CD14-positive monocyte (primary cell): ENCODE results near the gene RPN1. TPM values are rescaled to one million over a fixed set of nuclear protein-coding genes. Genes with fewer than 3 reads are reported as not detected.
A peak's percentile ranks its signal among the peaks of the same experiment; 100 is the strongest.
"Not testable (repeated sequence)": the region's sequence is repeated elsewhere in the genome, so short reads cannot be mapped to it uniquely, and the experiment has no call there.

Source experiments
- DNase-seq, 3 donors: peaks; one replicate each; pipeline ENCODE4 v3.0.0-alpha.2; 2011 to 2022
- H2AFZ ChIP-seq: 2 replicates; pipeline ENCODE4 v1.6.0; 2012; ENCODE audit warnings: mild to moderate bottlenecking, low read depth, low read length, inconsistent platforms; ENCODE audit not compliant: insufficient read depth, poor library complexity, severe bottlenecking
- H3K27ac ChIP-seq, 2 donors: 1 replicate in 1 of 2; 2 replicates in 1 of 2; pipeline ENCODE4 v1.5.1; 2012 to 2013; ENCODE audit warnings: low read length in 2 of 2, control low read depth in 1 of 2, inconsistent platforms in 1 of 2, low read depth in 1 of 2, mild to moderate bottlenecking in 1 of 2
- H3K27me3 ChIP-seq, 2 donors: one replicate each; pipeline versions ENCODE4 v1.6.0 to v1.6.1; 2011 to 2013; ENCODE audit warnings: low read length in 2 of 2; ENCODE audit not compliant: control insufficient read depth in 2 of 2, insufficient read depth in 2 of 2
- H3K36me3 ChIP-seq, 2 donors: replicated peaks in 1 of 2; 1 replicate in 1 of 2; 2 replicates in 1 of 2; pipeline versions ENCODE4 v1.5.1 to v1.6.1; 2012 to 2013; ENCODE audit warnings: low read length in 2 of 2, control low read depth in 1 of 2, inconsistent platforms in 1 of 2, mild to moderate bottlenecking in 1 of 2; ENCODE audit not compliant: insufficient read depth in 2 of 2, control insufficient read depth in 1 of 2
- H3K4me1 ChIP-seq, 2 donors: 1 replicate in 1 of 2; 2 replicates in 1 of 2; pipeline versions ENCODE4 v1.5.1 to v1.6.1; 2012 to 2013; ENCODE audit warnings: low read length in 2 of 2, control low read depth in 1 of 2, inconsistent platforms in 1 of 2, mild to moderate bottlenecking in 1 of 2, moderate library complexity in 1 of 2; ENCODE audit not compliant: insufficient read depth in 2 of 2, control insufficient read depth in 1 of 2
- H3K4me2 ChIP-seq: replicated peaks from 2 replicates; pipeline ENCODE3; 2012; ENCODE audit warnings: low read length, moderate library complexity, mild to moderate bottlenecking; ENCODE audit not compliant: poor library complexity, severe bottlenecking; ENCODE audit errors: extremely low read depth
- H3K4me3 ChIP-seq, 3 experiments: fragments of 200-600 bp in 1 of 3; sonication (generic) in 1 of 3; replicated peaks in 1 of 3; 1 replicate in 2 of 3; 2 replicates in 1 of 3; pipeline ENCODE4 v1.5.1; 2011 to 2013; ENCODE audit warnings: low read length in 3 of 3, mild to moderate bottlenecking in 3 of 3, control low read depth in 2 of 3, low read depth in 2 of 3, inconsistent platforms in 1 of 3, moderate library complexity in 1 of 3
- H3K79me2 ChIP-seq: 2 replicates; pipeline ENCODE4 v1.6.0; 2012; ENCODE audit warnings: mild to moderate bottlenecking, control low read depth, inconsistent platforms, low read length, moderate library complexity; ENCODE audit not compliant: insufficient read depth
- H3K9ac ChIP-seq: 2 replicates; pipeline ENCODE4 v1.6.0; 2017; ENCODE audit warnings: low read length, mild to moderate bottlenecking; ENCODE audit not compliant: insufficient read depth, poor library complexity, severe bottlenecking
- H3K9me3 ChIP-seq, 2 donors: replicated peaks in 1 of 2; 1 replicate in 1 of 2; 2 replicates in 1 of 2; pipeline versions ENCODE4 v1.5.1 to v1.6.1; 2012 to 2013; ENCODE audit warnings: low read length in 2 of 2, control low read depth in 1 of 2; ENCODE audit not compliant: control insufficient read depth in 1 of 2, insufficient read depth in 1 of 2
- H4K20me1 ChIP-seq: 2 replicates; pipeline ENCODE4 v1.6.0; 2012; ENCODE audit warnings: mild to moderate bottlenecking, low read length, control low read depth, moderate library complexity; ENCODE audit not compliant: insufficient read depth
- H3K27ac Mint-ChIP-seq, 7 donors: one replicate each; pipeline ENCODE4 v1.8.0; 2020; ENCODE audit warnings: mild to moderate bottlenecking in 7 of 7, mixed read lengths in 7 of 7, moderate library complexity in 6 of 7, inconsistent platforms in 2 of 7
- H3K27me3 Mint-ChIP-seq, 3 donors: one replicate each; pipeline ENCODE4 v1.8.0; 2021 to 2022; ENCODE audit warnings: low read depth in 3 of 3, mild to moderate bottlenecking in 3 of 3, mixed read lengths in 3 of 3, moderate library complexity in 3 of 3, inconsistent platforms in 1 of 3
- H3K36me3 Mint-ChIP-seq, 2 donors: one replicate each; pipeline ENCODE4 v1.8.0; 2020; ENCODE audit warnings: mixed read lengths in 2 of 2, inconsistent platforms in 1 of 2, mild to moderate bottlenecking in 1 of 2
- H3K4me1 Mint-ChIP-seq: one replicate; pipeline ENCODE4 v1.8.0; 2020; ENCODE audit warnings: mild to moderate bottlenecking, mixed read lengths
- H3K4me3 Mint-ChIP-seq, 2 donors: one replicate each; pipeline ENCODE4 v1.8.0; 2020; ENCODE audit warnings: mild to moderate bottlenecking in 2 of 2, mixed read lengths in 2 of 2, moderate library complexity in 1 of 2
- H3K9me3 Mint-ChIP-seq, 7 donors: one replicate each; pipeline ENCODE4 v1.8.0; 2020 to 2022; ENCODE audit warnings: mixed read lengths in 7 of 7, mild to moderate bottlenecking in 6 of 7, moderate library complexity in 6 of 7, inconsistent platforms in 2 of 7
- CTCF ChIP-seq: fragments of 200-600 bp; IDR thresholded peaks from one replicate; pipeline ENCODE4 v1.8.0; 2022; ENCODE audit warnings: antibody characterized with exemption, mild to moderate bottlenecking
- WGBS: methylation state at CpG from one replicate; pipeline ENCODE4 v1.1.5; 2013; ENCODE audit warnings: missing lambda C conversion rate; ENCODE audit not compliant: insufficient coverage; 5-methylcytosine and 5-hydroxymethylcytosine counted together
- intact Hi-C, 2 donors: fragments of 100-400 bp; cut with micrococcal nuclease; formaldehyde crosslinking; loops; one replicate each; pipeline versions ENCODE4 v1.15.0 to v1.15.1; 2023
- polyA plus RNA-seq, 3 donors: library from polyadenylated mRNA; depleted of rRNA in 1 of 3; unstranded in 2 of 3; stranded (reverse) in 1 of 3; fragments of 300-500 nt in 2 of 3; fragments of >200 nt in 1 of 3; fragmentation: Illumina TruSeq in 2 of 3; gene quantifications; 1 replicate in 2 of 3; 2 replicates in 1 of 3; pipeline ENCODE4 v1.2.3, GENCODE V29; 2012 to 2021

RPN1 gene
- polyA plus RNA-seq, 3 donors, result 112 to 375 (median 354) TPM

DNA sequence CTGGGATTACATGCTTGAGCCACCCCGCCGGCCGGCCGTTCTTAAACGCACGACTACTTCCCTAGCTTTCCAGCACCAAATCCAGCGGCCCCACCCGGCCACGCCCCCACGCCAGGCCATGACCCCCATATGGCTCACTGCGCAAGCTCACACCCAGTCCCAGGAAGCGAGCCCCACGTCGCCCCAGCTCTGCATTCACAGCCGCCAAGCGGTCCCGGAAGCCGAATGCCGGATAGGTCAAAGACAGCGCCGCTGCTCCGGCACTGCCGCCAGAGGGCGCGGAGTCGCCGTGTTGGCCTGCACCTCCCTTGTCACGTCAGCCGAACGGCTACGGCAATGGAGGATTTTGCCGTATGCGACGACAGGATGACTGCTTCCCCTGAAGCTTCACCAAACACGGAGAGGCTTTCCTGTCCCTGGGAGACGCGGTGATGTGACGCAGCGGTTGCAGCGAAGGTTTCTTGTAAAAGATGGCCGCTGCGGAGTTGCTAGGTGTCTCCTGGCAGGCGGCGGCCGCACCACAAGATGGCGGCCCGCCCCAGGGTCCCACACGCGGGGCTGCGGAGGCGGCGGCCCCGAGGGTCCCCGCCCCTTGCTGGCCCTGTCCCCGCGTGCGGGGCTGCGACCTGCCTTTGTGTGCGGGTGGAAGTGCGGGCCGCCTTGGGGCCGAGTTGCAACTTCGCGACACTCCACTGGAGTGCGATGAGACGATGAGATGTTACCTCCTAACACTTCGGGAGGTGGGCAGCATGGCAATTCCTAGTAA lies 30.2 kb upstream of the RPN1 start:
- H3K4me1 ChIP-seq, result peaks cover 46 to 47% of the 10 kb centered on the region in 2 donors

GRCh38 chr3:128679338-128679737 lies 28.7 kb upstream of the RPN1 start:
- Histone ChIP-seq H2AFZ (no peak overlapping the region), H3K4me1 (peaks cover 46 to 47% of the 10 kb centered on the region in 2 donors), H4K20me1 (no peaks in the 10 kb centered on the region), H3K27ac (no peak overlapping the region), H3K36me3 (no peaks in the 10 kb centered on the region), H3K4me2 (no peak overlapping the region), H3K9ac (no peak overlapping the region), H3K9me3 (no peaks in the 10 kb centered on the region), H3K27me3 (no peaks in the 10 kb centered on the region), H3K4me3 (no peak overlapping the region), H3K79me2 (no peaks in the 10 kb centered on the region)
- Mint-ChIP-seq H3K4me1 (peaks cover 39% of the 10 kb centered on the region), H3K27ac (peak overlapping the region; percentile 54 to 98 (median 97)), H3K4me3 (peak overlapping the region in 1 of 2 donors; percentile 53), H3K9me3 (no peaks in the 10 kb centered on the region), H3K36me3 (peaks cover 0 to 3% of the 10 kb centered on the region in 2 donors), H3K27me3 (peaks cover 0 to 4% (median 0%) of the 10 kb centered on the region in 3 donors)
- intact Hi-C loops, result no loop called here
- TF ChIP-seq CTCF, result no peak
- 100% methylated on average over 1 of the region's 2 CpGs for WGBS
- peak in 1 of 3 donors; percentile 25 for DNase-seq

More for the DNA sequence above, 30.2 kb upstream of the RPN1 start:
- H3K36me3 Mint-ChIP-seq, result peaks cover 0 to 3% of the 10 kb centered on the region in 2 donors
- WGBS, result under 1% methylated on average over 60 of the region's 67 CpGs
- DNase-seq, result peak; percentile 98 to 99 (median 99)
- H3K27ac Mint-ChIP-seq, result peak overlapping the region; percentile 96 to 98 (median 97)
- peak overlapping the region; percentile 95 for H2AFZ ChIP-seq
- peak overlapping the region; percentile 79 for H3K4me2 ChIP-seq
- H3K79me2 ChIP-seq, result no peaks in the 10 kb centered on the region
- no peaks in the 10 kb centered on the region for H3K36me3 ChIP-seq
- H3K9me3 Mint-ChIP-seq, result no peaks in the 10 kb centered on the region
- peak overlapping the region; percentile 81 to 93 for H3K4me3 Mint-ChIP-seq
- no peaks in the 10 kb centered on the region for H3K9me3 ChIP-seq
- H3K4me1 Mint-ChIP-seq, result peaks cover 39% of the 10 kb centered on the region
- H3K9ac ChIP-seq, result peak overlapping the region; percentile 94
- intact Hi-C loops, result loop anchor here (2.0 to 10.0 kb wide), 5 partner anchors 30 to 114 kb away; partner anchors contain the start of genes RAB7A (in 1 of the 2) and RPN1 (in 1 of the 2)
- H3K4me3 ChIP-seq, result peak overlapping the region; percentile 57 to 91 (median 90)
- peak; percentile 97 for TF ChIP-seq CTCF
- no peaks in the 10 kb centered on the region for H4K20me1 ChIP-seq
- no peaks in the 10 kb centered on the region for H3K27me3 ChIP-seq
- peak overlapping the region; percentile 92 to 97 for H3K27ac ChIP-seq
- H3K27me3 Mint-ChIP-seq, result peaks cover 0 to 2% (median 0%) of the 10 kb centered on the region in 3 donors

DNA sequence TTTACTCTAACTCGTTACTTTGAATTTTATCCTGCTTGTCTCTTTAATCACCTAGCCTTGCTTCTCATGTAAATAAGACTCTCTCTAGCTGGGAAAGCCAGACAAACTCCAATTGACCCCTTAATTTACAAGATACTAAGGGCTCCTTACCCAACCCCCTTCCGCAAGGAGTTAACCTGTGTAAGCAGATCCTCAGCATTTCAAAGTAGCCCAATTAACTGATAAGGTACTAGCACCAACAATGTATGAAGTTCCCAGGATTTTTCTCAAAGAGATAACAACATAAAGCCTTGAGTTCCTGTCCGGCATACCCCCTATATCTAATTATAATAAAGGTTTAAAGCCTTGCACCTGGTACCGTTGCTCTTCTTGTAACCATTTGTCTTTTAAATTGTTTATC lies 25.2 kb upstream of the RPN1 start:
- H4K20me1 ChIP-seq, H3K9me3 ChIP-seq, H3K36me3 Mint-ChIP-seq, H3K27ac Mint-ChIP-seq, DNase-seq, H2AFZ ChIP-seq, intact Hi-C loops, H3K9ac ChIP-seq, H3K27ac ChIP-seq, H3K4me3 Mint-ChIP-seq, H3K4me3 ChIP-seq, H3K27me3 ChIP-seq, H3K79me2 ChIP-seq, H3K36me3 ChIP-seq, H3K27me3 Mint-ChIP-seq, H3K4me2 ChIP-seq, H3K9me3 Mint-ChIP-seq: not testable (repeated sequence)
- peaks cover 43% of the 10 kb centered on the region for H3K4me1 Mint-ChIP-seq
- no CpG with 5 or more reads among the region's 4 CpGs for WGBS
- H3K4me1 ChIP-seq, result peaks cover 44 to 48% of the 10 kb centered on the region in 2 donors
